Astrocyte of the cerebellum (primary cell): ENCODE data around the gene KCNAB2.

Experiments
- DNase-seq: peaks from one replicate; pipeline ENCODE4 v3.0.0-alpha.2; 2011; ENCODE audit warnings: low read depth
- H3K4me3 ChIP-seq: 2 replicates; pipeline ENCODE4 v1.5.1; 2011; ENCODE audit warnings: mild to moderate bottlenecking, low read depth, low read length, moderate library complexity
- in situ Hi-C: cut with HindIII; loops from 2 replicates; pipeline ENCODE4 v1.10.0; 2017; ENCODE audit warnings: low sequenced_read_pairs
- TF ChIP-seq, protein P1 (sequence below): IDR thresholded peaks from 2 replicates; pipeline ENCODE4 v1.5.1; 2012; ENCODE audit warnings: low read length, low read depth, moderate library complexity, mild to moderate bottlenecking; ENCODE audit errors: missing control alignments

The KCNAB2 gene

GRCh38 chr1:6124341-6124740 is 78.7 kb downstream of the KCNAB2 start:
- TF ChIP-seq, protein P1, sequence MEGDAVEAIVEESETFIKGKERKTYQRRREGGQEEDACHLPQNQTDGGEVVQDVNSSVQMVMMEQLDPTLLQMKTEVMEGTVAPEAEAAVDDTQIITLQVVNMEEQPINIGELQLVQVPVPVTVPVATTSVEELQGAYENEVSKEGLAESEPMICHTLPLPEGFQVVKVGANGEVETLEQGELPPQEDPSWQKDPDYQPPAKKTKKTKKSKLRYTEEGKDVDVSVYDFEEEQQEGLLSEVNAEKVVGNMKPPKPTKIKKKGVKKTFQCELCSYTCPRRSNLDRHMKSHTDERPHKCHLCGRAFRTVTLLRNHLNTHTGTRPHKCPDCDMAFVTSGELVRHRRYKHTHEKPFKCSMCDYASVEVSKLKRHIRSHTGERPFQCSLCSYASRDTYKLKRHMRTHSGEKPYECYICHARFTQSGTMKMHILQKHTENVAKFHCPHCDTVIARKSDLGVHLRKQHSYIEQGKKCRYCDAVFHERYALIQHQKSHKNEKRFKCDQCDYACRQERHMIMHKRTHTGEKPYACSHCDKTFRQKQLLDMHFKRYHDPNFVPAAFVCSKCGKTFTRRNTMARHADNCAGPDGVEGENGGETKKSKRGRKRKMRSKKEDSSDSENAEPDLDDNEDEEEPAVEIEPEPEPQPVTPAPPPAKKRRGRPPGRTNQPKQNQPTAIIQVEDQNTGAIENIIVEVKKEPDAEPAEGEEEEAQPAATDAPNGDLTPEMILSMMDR: no peak
- no peak overlapping the region for H3K4me3 ChIP-seq
- no peak for DNase-seq
- in situ Hi-C loops: no loop called here

- in situ Hi-C loops: no loop called here
Observed at GRCh38 chr1:6124746-6125365, 79.2 kb downstream of the KCNAB2 start.

DNA sequence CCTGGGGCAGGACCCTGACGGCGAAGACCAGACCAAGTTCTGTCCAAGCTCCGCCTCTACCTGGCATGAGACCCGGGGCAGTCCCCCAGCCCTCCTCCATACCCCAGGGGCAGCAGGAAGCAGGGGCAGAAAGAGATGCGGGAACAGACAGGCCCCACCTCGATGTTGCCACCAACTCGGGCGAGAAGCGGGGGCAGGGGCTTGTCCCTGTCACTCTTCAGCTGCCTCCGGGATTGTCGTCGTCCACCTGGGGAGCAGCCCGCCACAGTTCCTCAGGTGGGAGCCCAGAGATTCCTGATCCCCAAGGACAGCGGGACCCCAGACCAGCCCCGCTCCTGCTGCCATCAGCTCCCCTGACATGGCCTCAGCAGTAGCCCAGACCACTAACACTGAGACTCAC is 79.7 kb downstream of the KCNAB2 start:
- in situ Hi-C loops: no loop called here
- TF ChIP-seq, protein P1: no peak
- no peak for DNase-seq

More at GRCh38 chr1:6124746-6125365, 79.2 kb downstream of the KCNAB2 start:
- DNase-seq: no peak
- H3K4me3 ChIP-seq: no peak overlapping the region
- TF ChIP-seq, protein P1: no peak

DNA sequence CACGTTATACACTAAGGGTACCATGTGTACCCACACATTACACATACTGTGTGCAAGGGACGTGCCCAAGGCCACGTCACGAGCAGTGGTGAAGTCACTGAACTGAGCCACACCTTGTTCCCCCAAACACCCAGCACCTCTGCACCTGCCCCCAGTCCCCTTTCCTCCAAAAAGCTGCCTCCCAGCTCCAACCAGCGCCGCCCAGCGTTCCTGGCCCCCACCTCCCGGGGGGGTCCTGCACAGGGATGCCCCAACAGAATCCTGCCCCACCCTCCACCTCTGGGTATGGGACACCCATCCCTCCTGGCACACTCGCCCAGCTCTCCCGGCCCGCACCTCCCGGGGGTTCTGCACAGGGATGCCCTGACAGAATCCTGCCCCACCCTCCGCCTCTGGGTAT is 80.3 kb downstream of the KCNAB2 start:
- DNase-seq: no peak
- no peak overlapping the region for H3K4me3 ChIP-seq
- TF ChIP-seq, protein P1: no peak
- in situ Hi-C loops: no loop called here

More for the DNA sequence above, 79.7 kb downstream of the KCNAB2 start:
- H3K4me3 ChIP-seq: no peak overlapping the region

DNA sequence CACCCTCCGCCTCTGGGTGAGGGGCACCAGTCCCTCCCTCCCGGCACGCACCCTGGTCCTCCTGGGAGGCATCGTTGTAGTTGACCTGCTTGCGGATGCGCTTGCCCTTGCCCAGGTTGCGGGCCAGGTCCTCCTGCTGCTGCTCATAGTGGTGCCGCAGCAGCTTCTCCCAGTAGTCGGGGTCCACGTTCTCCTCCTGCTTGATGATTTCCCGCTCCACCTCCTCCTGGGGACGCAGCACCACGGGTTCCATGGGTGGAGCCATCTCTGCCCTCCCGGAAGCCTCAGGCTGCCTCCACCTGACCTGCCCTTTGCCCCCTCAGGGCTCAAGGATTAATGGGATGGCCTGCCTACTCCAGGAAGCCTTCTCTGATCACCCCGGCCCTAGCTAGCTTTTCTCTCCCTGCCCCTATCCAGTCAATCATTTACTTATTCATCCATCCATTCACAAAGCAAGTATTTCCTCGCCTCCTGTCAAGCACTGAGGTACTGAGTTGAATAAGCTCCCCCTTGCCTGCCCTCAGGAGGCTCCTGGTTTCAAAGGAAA is 80.9 kb downstream of the KCNAB2 start:
- in situ Hi-C loops: no loop called here
- H3K4me3 ChIP-seq: no peak overlapping the region
- TF ChIP-seq, protein P1: no peak
- DNase-seq: no peak

- DNase-seq: no peak
- no peak overlapping the region for H3K4me3 ChIP-seq
- TF ChIP-seq, protein P1: no peak
- in situ Hi-C loops: no loop called here
Observed at GRCh38 chr1:6127587-6128163, 82.0 kb downstream of the KCNAB2 start.
